H9 (cell line): ENCODE data around the gene GGT5. TPM values are rescaled to one million over a fixed set of nuclear protein-coding genes. Genes with fewer than 3 reads are reported as not detected.

ENCODE experiments used
- DNase-seq: peaks from one replicate; pipeline ENCODE4 v3.0.0-alpha.2; 2017
- H2AFZ ChIP-seq: one replicate; pipeline ENCODE4 v1.6.1; 2013; ENCODE audit warnings: mild to moderate bottlenecking, low read length, control low read depth, moderate library complexity
- H2AK5ac ChIP-seq: 2 replicates; pipeline ENCODE4 v1.6.1; 2013; ENCODE audit warnings: low read length, control low read depth, mixed read lengths; ENCODE audit not compliant: insufficient read length
- H2BK120ac ChIP-seq: one replicate; pipeline ENCODE4 v1.6.1; 2013; ENCODE audit warnings: low read depth, mild to moderate bottlenecking, low read length, control low read depth, inconsistent platforms; ENCODE audit not compliant: poor library complexity, severe bottlenecking
- H2BK12ac ChIP-seq: 2 replicates; pipeline ENCODE4 v1.6.1; 2013; ENCODE audit warnings: low read length, control low read depth, mixed read lengths, low read depth; ENCODE audit not compliant: insufficient read length
- H2BK15ac ChIP-seq: 2 replicates; pipeline ENCODE4 v1.6.1; 2013; ENCODE audit warnings: low read depth, low read length, control low read depth
- H2BK20ac ChIP-seq: one replicate; pipeline ENCODE4 v1.6.1; 2013; ENCODE audit warnings: low read depth, mild to moderate bottlenecking, low read length, control low read depth, inconsistent platforms; ENCODE audit not compliant: poor library complexity, severe bottlenecking
- H2BK5ac ChIP-seq: 2 replicates; pipeline ENCODE4 v1.6.1; 2013; ENCODE audit warnings: low read length, control low read depth, mixed read lengths; ENCODE audit not compliant: insufficient read length
- H3K14ac ChIP-seq: 2 replicates; pipeline ENCODE4 v1.6.1; 2013; ENCODE audit warnings: low read length, control low read depth; ENCODE audit not compliant: insufficient read depth
- H3K18ac ChIP-seq: 2 replicates; pipeline ENCODE4 v1.6.1; 2013; ENCODE audit warnings: low read depth, mild to moderate bottlenecking, mixed read lengths, low read length, control low read depth; ENCODE audit not compliant: insufficient read length
- H3K23ac ChIP-seq: 2 replicates; pipeline ENCODE4 v1.6.1; 2013; ENCODE audit warnings: low read length, control low read depth, mixed read lengths, low read depth; ENCODE audit not compliant: insufficient read length
- H3K23me2 ChIP-seq: 2 replicates; pipeline ENCODE4 v1.6.1; 2013; ENCODE audit warnings: low read depth, mild to moderate bottlenecking, mixed read lengths, low read length, control low read depth; ENCODE audit not compliant: insufficient read length, poor library complexity, severe bottlenecking
- H3K27ac ChIP-seq: 2 replicates; pipeline ENCODE4 v1.5.1; 2013; ENCODE audit warnings: low read length, control low read depth, mixed read lengths, low read depth; ENCODE audit not compliant: insufficient read length
- H3K27me3 ChIP-seq: 2 replicates; pipeline ENCODE4 v1.6.1; 2013; ENCODE audit warnings: low read length, control low read depth, inconsistent platforms; ENCODE audit not compliant: insufficient read depth
- H3K4ac ChIP-seq: 2 replicates; pipeline ENCODE4 v1.6.1; 2013; ENCODE audit warnings: low read depth, mild to moderate bottlenecking, control low read depth, inconsistent platforms, low read length, moderate library complexity
- H3K4me1 ChIP-seq: 2 replicates; pipeline ENCODE4 v1.6.1; 2013; ENCODE audit warnings: low read length, control low read depth, inconsistent platforms; ENCODE audit not compliant: insufficient read depth
- H3K4me2 ChIP-seq: 2 replicates; pipeline ENCODE4 v1.6.1; 2013; ENCODE audit warnings: low read length, control low read depth, mixed read lengths; ENCODE audit not compliant: insufficient read length, insufficient read depth
- H3K56ac ChIP-seq: 2 replicates; pipeline ENCODE4 v1.6.1; 2013; ENCODE audit warnings: low read depth, mild to moderate bottlenecking, mixed read lengths, low read length, control low read depth; ENCODE audit not compliant: insufficient read length
- H3K79me1 ChIP-seq: 2 replicates; pipeline ENCODE4 v1.6.1; 2013; ENCODE audit warnings: low read depth, mild to moderate bottlenecking, moderate library complexity, low read length, control low read depth, inconsistent platforms; ENCODE audit not compliant: insufficient read depth, poor library complexity, severe bottlenecking
- H3K79me2 ChIP-seq: 2 replicates; pipeline ENCODE4 v1.6.1; 2013; ENCODE audit warnings: low read length, control low read depth, inconsistent platforms; ENCODE audit not compliant: insufficient read depth
- H3K9ac ChIP-seq: 2 replicates; pipeline ENCODE4 v1.6.1; 2013; ENCODE audit warnings: low read length, control low read depth, mixed read lengths; ENCODE audit not compliant: insufficient read length; ENCODE audit errors: extremely low read depth
- H3K9me3 ChIP-seq: one replicate; pipeline ENCODE4 v1.6.1; 2013; ENCODE audit warnings: low read depth, low read length, inconsistent platforms; ENCODE audit not compliant: control insufficient read depth
- H3T11ph ChIP-seq: one replicate; pipeline ENCODE4 v1.6.1; 2013; ENCODE audit warnings: mild to moderate bottlenecking, low read length, control low read depth, inconsistent platforms
- H4K20me1 ChIP-seq: one replicate; pipeline ENCODE4 v1.6.1; 2013; ENCODE audit not compliant: control insufficient read depth, insufficient read length, insufficient read depth
- H4K5ac ChIP-seq: 2 replicates; pipeline ENCODE4 v1.6.1; 2013; ENCODE audit warnings: low read depth, mild to moderate bottlenecking, mixed read lengths, low read length, control low read depth; ENCODE audit not compliant: insufficient read length
- H4K8ac ChIP-seq: replicated peaks from 2 replicates; pipeline ENCODE4 v1.6.1; 2013; ENCODE audit warnings: low read length, control low read depth, mixed read lengths, low read depth; ENCODE audit not compliant: insufficient read length
- H4K91ac ChIP-seq: 2 replicates; pipeline ENCODE4 v1.6.1; 2013; ENCODE audit warnings: low read depth, mild to moderate bottlenecking, moderate library complexity, mixed read lengths, low read length, control low read depth; ENCODE audit not compliant: insufficient read length
- H3K27ac Mint-ChIP-seq, 3 experiments: 2 replicates in 2 of 3; 3 replicates in 1 of 3; pipeline ENCODE4 v1.8.0; 2020 to 2021; ENCODE audit warnings: mixed read lengths in 3 of 3, mild to moderate bottlenecking in 1 of 3, moderate library complexity in 1 of 3
- H3K27me3 Mint-ChIP-seq: 2 replicates; pipeline ENCODE4 v1.8.0; 2021; ENCODE audit warnings: low read depth, mild to moderate bottlenecking, moderate library complexity, mixed read lengths
- H3K36me3 Mint-ChIP-seq, 3 experiments: 2 replicates in 2 of 3; 3 replicates in 1 of 3; pipeline ENCODE4 v1.8.0; 2020 to 2021; ENCODE audit warnings: low read depth in 3 of 3, mixed read lengths in 3 of 3; ENCODE audit not compliant: insufficient read depth in 1 of 3
- H3K4me1 Mint-ChIP-seq, 2 experiments: 2 replicates each; pipeline ENCODE4 v1.8.0; 2020; ENCODE audit warnings: mixed read lengths in 2 of 2
- H3K4me3 Mint-ChIP-seq, 2 experiments: 2 replicates in 1 of 2; 3 replicates in 1 of 2; pipeline ENCODE4 v1.8.0; 2020 to 2021; ENCODE audit warnings: mild to moderate bottlenecking in 2 of 2, mixed read lengths in 2 of 2, moderate library complexity in 1 of 2
- H3K9me3 Mint-ChIP-seq, 2 experiments: 2 replicates in 1 of 2; 3 replicates in 1 of 2; pipeline ENCODE4 v1.8.0; 2020; ENCODE audit warnings: mild to moderate bottlenecking in 2 of 2, mixed read lengths in 2 of 2, moderate library complexity in 1 of 2
- CTCF ChIP-seq: fragments of 200-600 bp; sonication (generic); conservative IDR thresholded peaks from 3 replicates; pipeline ENCODE4 v1.8.0; 2021; ENCODE audit warnings: antibody characterized with exemption, mild to moderate bottlenecking
- WGBS: extraction: QIAGEN DNeasy Blood & Tissue Kit; methylation state at CpG from one replicate; pipeline ENCODE4 v1.1.7; 2013; ENCODE audit warnings: missing lambda C conversion rate, low lambda C conversion rate, mixed read lengths; ENCODE audit not compliant: insufficient read length; ENCODE audit errors: extremely low coverage; 5-methylcytosine and 5-hydroxymethylcytosine counted together
- total RNA-seq: library from RNA; stranded (reverse); gene quantifications from 2 replicates; pipeline ENCODE4 v1.2.1, GENCODE V29; 2021

Gene GGT5
- total RNA-seq, 1 experiment from 2014 or later, result 0.20 TPM

GRCh38 chr22:24170632-24171031 lies 74.2 kb downstream of the GGT5 start:
- no peak for DNase-seq
- Histone ChIP-seq H3K9me3 (no peaks in the 10 kb centered on the region), H3K4me1 (no peaks in the 10 kb centered on the region), H3K23ac (no peak overlapping the region), H3T11ph (no peak overlapping the region), H3K27me3 (no peaks in the 10 kb centered on the region), H4K5ac (no peak overlapping the region), H3K79me1 (no peaks in the 10 kb centered on the region), H3K27ac (no peak overlapping the region), H4K91ac (no peak overlapping the region), H3K18ac (no peak overlapping the region), H3K4me2 (no peak overlapping the region), H4K20me1 (no peaks in the 10 kb centered on the region), H2BK15ac (no peak overlapping the region), H2BK12ac (no peak overlapping the region), H3K4ac (no peak overlapping the region), H3K23me2 (no peaks in the 10 kb centered on the region), H3K56ac (no peak overlapping the region), H2BK120ac (no peak overlapping the region), H3K79me2 (no peaks in the 10 kb centered on the region), H2BK5ac (no peak overlapping the region), H4K8ac (no peak overlapping the region), H3K14ac (no peak overlapping the region), H3K9ac (no peak overlapping the region), H2BK20ac (no peak overlapping the region), H2AFZ (no peak overlapping the region), H2AK5ac (no peak overlapping the region)
- Mint-ChIP-seq H3K4me1 (peaks cover 2 to 5% of the 10 kb centered on the region in 2 experiments; a peak in 1 of 4 replicates), H3K36me3 (peaks cover 7 to 47% (median 33%) of the 10 kb centered on the region in 3 experiments), H3K9me3 (no peaks in the 10 kb centered on the region; a peak in 1 of 5 replicates), H3K4me3 (no peak overlapping the region), H3K27me3 (no peaks in the 10 kb centered on the region), H3K27ac (no peak overlapping the region)
- no peak for TF ChIP-seq CTCF
- WGBS, result no CpG with 5 or more reads among the region's 5 CpGs
